Measurements from ENCODE around the gene ZNF436. TPM values are rescaled to one million over a fixed set of nuclear protein-coding genes. Genes with fewer than 3 reads are reported as not detected.

ZNF436 gene
- total and polyA plus RNA-seq, 9 of the 15 experiments (the other 6 are each of a cell fraction or from before 2014, with no cell fraction given): 2.1 to 11.3 (median 6.8) TPM

- peak; percentile 93 for TF ChIP-seq ASH1L (IDR thresholded peaks at IDR 0.05; ENCODE audit: borderline replicate concordance, low read depth, partially characterized antibody)
- TF ChIP-seq ZNF79 (CRISPR knock-in tag; IDR thresholded peaks at IDR 0.05; ENCODE audit: low read depth): no peak
- TF ChIP-seq EWSR1 (IDR thresholded peaks at IDR 0.05; ENCODE audit: borderline replicate concordance, low read depth, partially characterized antibody): no peak
- TF ChIP-seq ZKSCAN3 (CRISPR knock-in tag; IDR thresholded peaks at IDR 0.05): no peak
- no peak for TF ChIP-seq MCM5 (IDR thresholded peaks at IDR 0.05; ENCODE audit: low read depth)
- 0 out of 2 replicates have a peak, but pooled peaks have one; percentile 44 for TF ChIP-seq MITF (IDR thresholded peaks at IDR 0.05)
- no peak for TF ChIP-seq ARID2 (IDR thresholded peaks at IDR 0.05)
- peak; percentile 96 for TF ChIP-seq FOXP1 (CRISPR knock-in tag; IDR thresholded peaks at IDR 0.05)
- no peak; the same call in 1 of the 2 replicates for TF ChIP-seq SMARCA4 (IDR thresholded peaks at IDR 0.05)
- no peak for TF ChIP-seq BCOR (IDR thresholded peaks at IDR 0.05)
- TF ChIP-seq FOXK2 (conservative IDR thresholded peaks at IDR 0.05 in 1 of 2, IDR thresholded peaks at IDR 0.05 in 1 of 2; ENCODE audit: low read depth in 2 of 2): no peak; a peak in 1 of 4 replicates
- TF ChIP-seq HNRNPLL (IDR thresholded peaks at IDR 0.05; ENCODE audit: low read depth, low read length, poor library complexity, severe bottlenecking): no peak
- TF ChIP-seq PCBP2 (IDR thresholded peaks at IDR 0.05; ENCODE audit: low read depth, low read length, poor library complexity, severe bottlenecking): no peak
- TF ChIP-seq ZNF239 (CRISPR knock-in tag; IDR thresholded peaks at IDR 0.05): 0 out of 2 replicates have a peak, but pooled peaks have one; percentile 30
- no peak for TF ChIP-seq ZNF407 (IDR thresholded peaks at IDR 0.05; ENCODE audit: low read depth)
- TF ChIP-seq E4F1 (CRISPR knock-in tag; IDR thresholded peaks at IDR 0.05; ENCODE audit: borderline replicate concordance): no peak
Observed at GRCh38 chr1:23344111-23344986, 25.3 kb downstream of the ZNF436 start, which contains the start of gene HNRNPR (continued).
